ENCODE measurements around the gene OR51B2. TPM values are rescaled to one million over a fixed set of nuclear protein-coding genes. Genes with fewer than 3 reads are reported as not detected.
"Not testable (repeated sequence)": the region's sequence is repeated elsewhere in the genome, so short reads cannot be mapped to it uniquely, and the experiment has no call there.

The OR51B2 gene
- total RNA-seq, 1 experiment from 2014 or later: not detected

GRCh38 chr11:5363679-5364078 is 39.6 kb upstream of the OR51B2 start:
- Histone ChIP-seq H3K4me1 (ENCODE audit: control insufficient read depth, insufficient read depth, low read length) (no peaks in the 10 kb centered on the region), H3K36me3 (ENCODE audit: control insufficient read depth, insufficient read depth, low read length) (no peaks in the 10 kb centered on the region), H3K27me3 (ENCODE audit: control insufficient read depth, insufficient read depth, low read length) (no peaks in the 10 kb centered on the region; the same call in 1 of the 2 replicates), H3K4me3 (ENCODE audit: low read depth in 2 of 2, low read length in 2 of 2) (no peak overlapping the region), H3K27ac (ENCODE audit: low read length) (no peak overlapping the region), H3K9me3 (ENCODE audit: control insufficient read depth, insufficient read depth, low read depth, low read length) (no peaks in the 10 kb centered on the region)
- intact Hi-C loops (cut with micrococcal nuclease; ENCODE audit: unreplicated experiment): no loop called here
- in situ Hi-C loops (cut with HindIII; ENCODE audit: low pct_unique_long_range_greater_than_20kb, low sequenced_read_pairs): no loop called here
- ChIA-PET CTCF (no interaction called here), POLR2A (no interaction called here)
- TF ChIP-seq, protein P1, sequence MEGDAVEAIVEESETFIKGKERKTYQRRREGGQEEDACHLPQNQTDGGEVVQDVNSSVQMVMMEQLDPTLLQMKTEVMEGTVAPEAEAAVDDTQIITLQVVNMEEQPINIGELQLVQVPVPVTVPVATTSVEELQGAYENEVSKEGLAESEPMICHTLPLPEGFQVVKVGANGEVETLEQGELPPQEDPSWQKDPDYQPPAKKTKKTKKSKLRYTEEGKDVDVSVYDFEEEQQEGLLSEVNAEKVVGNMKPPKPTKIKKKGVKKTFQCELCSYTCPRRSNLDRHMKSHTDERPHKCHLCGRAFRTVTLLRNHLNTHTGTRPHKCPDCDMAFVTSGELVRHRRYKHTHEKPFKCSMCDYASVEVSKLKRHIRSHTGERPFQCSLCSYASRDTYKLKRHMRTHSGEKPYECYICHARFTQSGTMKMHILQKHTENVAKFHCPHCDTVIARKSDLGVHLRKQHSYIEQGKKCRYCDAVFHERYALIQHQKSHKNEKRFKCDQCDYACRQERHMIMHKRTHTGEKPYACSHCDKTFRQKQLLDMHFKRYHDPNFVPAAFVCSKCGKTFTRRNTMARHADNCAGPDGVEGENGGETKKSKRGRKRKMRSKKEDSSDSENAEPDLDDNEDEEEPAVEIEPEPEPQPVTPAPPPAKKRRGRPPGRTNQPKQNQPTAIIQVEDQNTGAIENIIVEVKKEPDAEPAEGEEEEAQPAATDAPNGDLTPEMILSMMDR (IDR thresholded peaks at IDR 0.05): no peak
- TF ChIP-seq POLR2AphosphoS5 (IDR thresholded peaks at IDR 0.05; ENCODE audit: low read depth, low read length): no peak
- no peak for TF ChIP-seq SIN3A (IDR thresholded peaks at IDR 0.05; ENCODE audit: borderline replicate concordance, insufficient read depth, low read depth, low read length)
- no peak for TF ChIP-seq TCF7L2 (IDR thresholded peaks at IDR 0.05; ENCODE audit: low read depth, low read length)
- TF ChIP-seq REST (IDR thresholded peaks at IDR 0.05; ENCODE audit: insufficient read depth in 1 of 2, low read depth in 2 of 2, low read length in 1 of 2): no peak
- DNase-seq (ENCODE audit: low read depth, low spot score): no peak
- ATAC-seq: no peak
- no TSS peak for BruUV-seq (replicated peaks)

DNA sequence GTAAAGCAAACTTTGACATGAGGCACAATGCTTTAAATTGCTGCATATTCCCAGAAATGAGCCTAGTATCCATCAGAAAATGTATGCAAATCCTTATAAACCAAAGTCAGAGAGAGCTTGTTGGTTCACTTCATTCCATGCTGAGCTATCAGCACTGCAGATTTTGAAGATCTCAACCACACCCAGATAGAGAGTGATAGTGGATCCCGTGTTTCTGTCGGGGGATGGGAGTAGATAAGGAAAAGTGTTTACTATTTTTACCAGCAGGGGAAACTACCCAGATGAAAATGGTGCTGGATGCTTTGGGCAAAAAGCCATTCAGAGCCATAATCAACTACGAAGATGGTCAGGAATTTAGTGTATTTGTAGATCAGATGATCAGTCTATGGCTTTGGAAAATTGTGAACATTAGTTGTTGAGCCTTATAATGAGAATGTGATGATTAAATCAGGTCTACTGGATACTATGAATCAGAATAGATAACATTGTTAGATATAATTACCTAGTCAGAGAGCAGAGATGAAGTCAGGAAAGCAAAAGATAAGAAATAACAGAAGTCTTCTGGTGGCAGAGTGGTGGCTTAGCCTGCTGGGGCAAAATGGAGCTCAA is 38.0 kb upstream of the OR51B2 start:
- Histone ChIP-seq H3K27ac (ENCODE audit: low read length) (no peak overlapping the region), H3K36me3 (ENCODE audit: control insufficient read depth, insufficient read depth, low read length) (no peaks in the 10 kb centered on the region), H3K4me3 (ENCODE audit: low read depth in 2 of 2, low read length in 2 of 2) (no peak overlapping the region), H3K9me3 (ENCODE audit: control insufficient read depth, insufficient read depth, low read depth, low read length) (no peaks in the 10 kb centered on the region), H3K27me3 (ENCODE audit: control insufficient read depth, insufficient read depth, low read length) (no peaks in the 10 kb centered on the region; the same call in 1 of the 2 replicates), H3K4me1 (ENCODE audit: control insufficient read depth, insufficient read depth, low read length) (no peaks in the 10 kb centered on the region)
- TF ChIP-seq POLR2AphosphoS5 (IDR thresholded peaks at IDR 0.05; ENCODE audit: low read depth, low read length) (no peak), SIN3A (IDR thresholded peaks at IDR 0.05; ENCODE audit: borderline replicate concordance, insufficient read depth, low read depth, low read length) (no peak), REST (IDR thresholded peaks at IDR 0.05; ENCODE audit: insufficient read depth in 1 of 2, low read depth in 2 of 2, low read length in 1 of 2) (no peak), TCF7L2 (IDR thresholded peaks at IDR 0.05; ENCODE audit: low read depth, low read length) (no peak)
- TF ChIP-seq, protein P1 (IDR thresholded peaks at IDR 0.05): no peak
- intact Hi-C loops (cut with micrococcal nuclease; ENCODE audit: unreplicated experiment) (no loop called here), in situ Hi-C loops (cut with HindIII; ENCODE audit: low pct_unique_long_range_greater_than_20kb, low sequenced_read_pairs) (no loop called here)
- ChIA-PET POLR2A (no interaction called here), CTCF (no interaction called here)
- DNase-seq (ENCODE audit: low read depth, low spot score): no peak
- BruUV-seq (replicated peaks): no TSS peak
- no peak for ATAC-seq

DNA sequence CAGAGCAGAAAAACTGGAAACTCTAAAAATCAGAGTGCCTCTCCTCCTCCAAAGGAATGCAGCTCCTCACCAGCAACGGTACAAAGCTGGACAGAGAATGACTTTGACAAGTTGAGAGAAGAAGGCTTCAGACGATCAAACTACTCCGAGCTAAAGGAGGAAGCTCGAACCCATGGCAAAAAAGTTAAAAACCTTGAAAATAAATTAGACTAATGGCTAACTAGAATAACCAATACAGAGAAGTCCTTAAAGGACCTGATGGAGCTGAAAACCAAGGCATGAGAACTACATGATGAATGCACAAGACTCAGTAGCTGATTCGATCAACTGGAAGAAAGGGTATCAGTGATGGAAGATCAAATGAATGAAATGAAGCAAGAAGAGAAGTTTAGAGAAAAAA is 31.9 kb upstream of the OR51B2 start:
- H3K36me3 ChIP-seq (ENCODE audit: control insufficient read depth, insufficient read depth, low read length); in situ Hi-C loops (cut with HindIII; ENCODE audit: low pct_unique_long_range_greater_than_20kb, low sequenced_read_pairs); H3K9me3 ChIP-seq (ENCODE audit: control insufficient read depth, insufficient read depth, low read depth, low read length); H3K27me3 ChIP-seq (ENCODE audit: control insufficient read depth, insufficient read depth, low read length); H3K27ac ChIP-seq (ENCODE audit: low read length); ATAC-seq; intact Hi-C loops (cut with micrococcal nuclease; ENCODE audit: unreplicated experiment); CTCF ChIA-PET; POLR2A ChIA-PET; H3K4me1 ChIP-seq (ENCODE audit: control insufficient read depth, insufficient read depth, low read length); H3K4me3 ChIP-seq (ENCODE audit: low read depth in 2 of 2, low read length in 2 of 2); DNase-seq (ENCODE audit: low read depth, low spot score); BruUV-seq (replicated peaks): not testable (repeated sequence)

Measured in Panc1 (cell line).